NCI-H69 (cell line): ENCODE results near the gene GSTO1.
A peak's percentile ranks its signal among the peaks of the same experiment; 100 is the strongest.

Source experiments
- DNase-seq: peaks from one replicate; lab custom pipeline; 2025; lab: John Stamatoyannopoulos, UW

The GSTO1 gene

GRCh38 chr10:104276192-104276591, 21.5 kb downstream of the GSTO1 start:
- no peak for DNase-seq

DNA sequence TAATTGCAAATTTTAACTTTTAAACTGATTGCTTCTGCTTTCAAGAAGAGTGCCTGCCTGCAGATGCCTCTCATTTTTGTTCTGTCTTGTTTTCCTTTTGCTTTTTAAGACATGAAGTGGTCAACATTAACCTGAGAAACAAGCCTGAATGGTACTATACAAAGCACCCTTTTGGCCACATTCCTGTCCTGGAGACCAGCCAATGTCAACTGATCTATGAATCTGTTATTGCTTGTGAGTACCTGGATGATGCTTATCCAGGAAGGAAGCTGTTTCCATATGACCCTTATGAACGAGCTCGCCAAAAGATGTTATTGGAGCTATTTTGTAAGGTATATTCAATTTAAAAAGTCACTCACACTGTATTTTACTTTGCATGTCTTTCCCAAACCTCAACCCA, 23.1 kb downstream of the GSTO1 start:
- DNase-seq, result peak; percentile 69

- DNase-seq, result no peak
Observed at GRCh38 chr10:104279550-104280259, 25.0 kb downstream of the GSTO1 start.

GRCh38 chr10:104281694-104282093, 27.0 kb downstream of the GSTO1 start:
- DNase-seq, result peak; percentile 92

DNA sequence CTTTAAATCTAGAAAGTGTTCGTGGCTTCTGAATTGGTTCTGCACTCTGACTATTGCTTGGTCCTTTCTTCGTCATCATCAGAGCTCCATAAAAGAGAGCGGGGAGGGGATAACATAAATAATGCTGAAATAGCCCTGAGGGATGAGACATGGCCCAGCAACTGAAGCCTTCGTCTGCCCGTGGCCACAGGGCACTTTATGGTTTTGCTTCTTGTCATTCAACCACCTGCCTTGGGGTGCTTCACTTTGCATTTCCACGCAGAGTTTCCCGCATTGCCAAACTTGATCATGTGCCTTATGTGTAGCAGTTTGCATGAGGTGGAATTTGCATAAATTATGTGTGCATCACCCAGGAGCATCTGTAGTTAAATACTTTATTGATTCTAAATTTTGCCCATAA, 30.2 kb downstream of the GSTO1 start:
- DNase-seq, result no peak

GRCh38 chr10:104286939-104287338, 32.2 kb downstream of the GSTO1 start:
- DNase-seq, result no peak

GRCh38 chr10:104288355-104288754, 33.7 kb downstream of the GSTO1 start:
- DNase-seq, result no peak

- peak; percentile 88 for DNase-seq
Observed at GRCh38 chr10:104291439-104291951, 36.8 kb downstream of the GSTO1 start.

DNA sequence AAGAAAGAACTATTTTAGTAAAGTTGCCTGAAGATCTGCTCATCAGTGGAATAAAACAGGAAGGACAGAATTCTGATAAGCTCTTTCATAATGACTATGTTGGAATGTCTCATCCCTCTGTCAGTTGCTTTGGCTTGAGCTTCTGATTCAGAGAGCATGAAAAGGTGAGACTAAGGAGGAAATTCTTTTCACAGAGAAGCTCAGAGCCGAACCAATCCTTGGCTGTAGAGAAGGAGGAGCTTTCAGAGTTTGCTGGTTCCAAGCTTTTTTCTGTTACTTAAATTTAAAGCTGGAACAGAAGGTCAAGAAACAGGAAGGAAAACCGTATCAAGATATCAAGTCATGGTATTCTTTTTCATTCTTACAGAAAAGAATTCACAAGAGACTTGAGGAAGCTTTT, 38.3 kb downstream of the GSTO1 start:
- DNase-seq, result no peak

GRCh38 chr10:104293781-104294321, 39.2 kb downstream of the GSTO1 start:
- no peak for DNase-seq

GRCh38 chr10:104296687-104297436, 42.2 kb downstream of the GSTO1 start:
- DNase-seq, result no peak

DNA sequence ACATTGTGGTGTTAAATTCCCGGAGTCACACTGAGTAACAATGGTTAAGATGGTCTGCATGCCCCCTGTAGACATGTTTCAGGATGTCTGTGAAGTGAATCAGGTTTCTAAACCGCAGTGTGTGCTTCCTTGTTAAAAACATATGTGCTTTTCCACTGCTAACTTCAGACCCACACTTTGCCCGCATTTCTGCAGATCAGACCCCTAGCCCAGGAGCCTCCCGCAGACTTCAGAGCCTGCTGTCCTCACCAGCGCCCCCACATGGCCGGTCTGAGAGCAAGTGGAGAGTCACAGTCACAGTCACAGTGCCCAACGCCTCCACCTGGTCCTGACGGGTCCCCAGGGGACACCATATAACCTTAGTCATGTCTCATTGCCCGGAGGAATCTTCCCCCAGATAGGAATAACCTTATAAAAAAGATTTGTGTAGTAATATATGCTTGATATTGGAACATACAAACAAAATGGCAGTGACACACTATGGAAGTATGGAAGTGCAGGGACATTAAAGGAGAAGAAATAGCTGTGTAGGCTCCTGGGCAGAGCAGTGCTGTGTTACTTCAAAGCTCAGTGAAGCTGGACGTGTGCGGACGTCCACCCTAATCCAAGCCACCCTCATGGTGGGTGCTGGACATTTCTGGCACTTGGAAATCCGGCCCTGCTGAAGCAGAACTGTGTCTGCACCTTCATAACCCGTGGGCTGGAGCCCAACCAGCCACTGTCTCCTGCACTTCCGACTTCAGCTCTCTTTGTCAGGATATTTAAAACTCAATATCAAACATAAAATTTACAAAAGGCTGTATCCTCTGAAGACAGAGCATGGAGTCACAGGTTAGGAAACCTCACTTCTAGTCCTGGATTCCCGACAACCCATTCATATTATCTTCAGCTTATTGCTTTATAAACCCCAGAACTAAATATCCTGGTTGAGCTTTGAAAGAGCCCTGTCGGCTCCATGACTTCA, 43.3 kb downstream of the GSTO1 start:
- DNase-seq, result peak; percentile 30

- no peak for DNase-seq
Observed at GRCh38 chr10:104299031-104299904, 44.6 kb downstream of the GSTO1 start.

DNA sequence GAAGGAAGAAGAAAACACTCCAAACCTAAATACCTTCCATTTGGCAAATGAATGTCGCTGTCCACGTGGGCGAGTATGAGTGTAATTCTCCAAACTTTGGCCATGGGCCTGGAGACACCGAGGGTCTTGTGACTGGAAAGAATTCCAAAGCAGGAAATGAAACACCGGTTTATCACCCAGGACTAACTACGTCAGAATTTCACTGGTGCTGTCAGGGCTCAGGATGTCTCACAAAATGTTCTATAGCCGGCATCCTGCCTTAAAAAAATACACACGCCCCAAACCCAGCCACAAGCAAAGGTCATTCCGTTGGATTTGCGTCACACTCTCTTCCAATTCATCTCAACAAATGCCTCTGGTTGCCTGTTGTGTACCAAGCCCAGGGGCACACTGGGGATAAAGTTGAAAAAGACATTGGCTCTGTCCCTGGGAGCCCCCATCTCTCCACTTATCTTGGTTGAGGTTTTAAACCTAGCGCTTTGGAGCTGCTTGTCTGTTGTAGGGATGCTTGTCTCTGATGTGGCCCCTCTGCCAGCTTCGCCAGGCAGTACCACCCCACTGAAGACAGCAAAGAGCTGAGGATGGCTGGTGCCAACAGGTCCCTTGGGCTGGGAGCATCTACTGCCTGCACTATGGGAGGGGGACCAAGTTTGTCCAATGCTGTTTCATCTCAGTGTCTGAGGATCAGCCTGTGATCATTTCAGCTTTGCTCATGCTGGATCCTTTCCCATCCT, 45.5 kb downstream of the GSTO1 start:
- DNase-seq, result no peak

DNA sequence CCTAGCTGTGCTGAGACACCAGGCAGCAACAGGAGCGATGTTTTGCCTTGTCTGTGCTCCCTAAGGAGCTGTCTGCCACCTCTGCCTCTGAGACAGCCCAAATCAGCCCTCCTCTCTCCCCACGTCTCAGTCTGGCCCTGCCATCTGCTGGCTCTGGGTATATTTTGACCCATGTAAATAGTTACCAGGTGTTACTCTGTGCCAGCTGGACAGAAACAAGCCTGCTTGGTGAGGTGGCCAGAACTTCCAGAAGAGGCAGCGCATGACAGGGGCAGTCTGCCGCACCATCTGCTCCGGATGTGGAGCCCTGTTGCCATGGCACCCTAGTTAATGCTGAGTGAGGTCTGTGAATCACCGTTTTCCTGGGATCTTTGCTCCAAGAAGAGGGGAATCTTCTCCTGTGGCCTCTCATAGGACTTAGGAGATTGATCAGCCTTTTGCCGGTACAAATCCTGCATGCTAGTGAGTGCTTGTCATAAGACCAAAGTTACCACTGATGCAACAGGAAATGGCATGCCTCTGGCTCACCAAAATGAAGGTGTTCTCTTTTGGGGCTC, 46.1 kb downstream of the GSTO1 start:
- peak; percentile 96 for DNase-seq

- no peak for DNase-seq
Observed at GRCh38 chr10:104301907-104302690, 47.4 kb downstream of the GSTO1 start.

- no peak for DNase-seq
Observed at GRCh38 chr10:104303594-104304355, 49.1 kb downstream of the GSTO1 start.

DNA sequence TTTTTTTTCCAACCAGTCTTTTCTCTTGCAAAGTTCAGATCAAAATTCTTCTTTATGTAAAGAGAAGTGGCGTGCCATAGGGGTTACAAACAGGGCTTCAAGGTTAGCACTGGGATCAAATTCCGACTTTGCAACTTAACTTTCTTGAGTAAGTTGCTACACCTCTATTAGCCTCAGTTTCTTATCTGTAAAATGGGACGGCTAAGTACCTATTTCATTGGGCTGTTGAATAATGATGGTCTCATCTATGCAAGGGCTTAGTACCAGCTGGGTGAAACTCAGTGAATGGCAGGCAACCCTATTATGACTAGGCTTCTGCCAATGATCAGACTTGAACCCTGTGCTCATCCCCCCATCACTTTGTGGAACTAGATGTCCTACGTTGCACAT, 49.7 kb downstream of the GSTO1 start:
- no peak for DNase-seq
